H1 (cell line): ENCODE results near the gene TMED4. TPM values are rescaled to one million over a fixed set of nuclear protein-coding genes. Genes with fewer than 3 reads are reported as not detected.

Experiments used
- CTCF ChIA-PET: fragments of 300-600 bp; sonication (Branson Sonifier 250); formaldehyde crosslinking; loops from one replicate; lab custom pipeline; 2021; ENCODE audit not compliant: partially characterized antibody; lab: Charles Lee
- POLR2A ChIA-PET: fragments of 300-600 bp; sonication (Branson Sonifier 250); formaldehyde crosslinking; loops from one replicate; lab custom pipeline; 2021; ENCODE audit warnings: inconsistent platforms; ENCODE audit not compliant: partially characterized antibody; lab: Charles Lee
- DNase-seq, 2 experiments: peaks; one replicate each; pipeline versions ENCODE4 v3.0.0 to v3.0.0-alpha.2; 2010 to 2022; ENCODE audit warnings: low spot score in 2 of 2, low read depth in 1 of 2, mixed read lengths in 1 of 2
- FAIRE-seq: peaks from 2 replicates; lab custom pipeline; 2011; peaks lifted over from hg19 to GRCh38; lab: Jason Lieb, UNC
- H2AFZ ChIP-seq: 2 replicates; pipeline ENCODE4 v1.8.1; 2012; ENCODE audit warnings: low read length, inconsistent platforms
- H2AK5ac ChIP-seq: 2 replicates; pipeline ENCODE4 v1.6.1; 2013; ENCODE audit warnings: low read depth, low read length
- H2BK120ac ChIP-seq: replicated peaks from 2 replicates; pipeline ENCODE3; 2013; ENCODE audit warnings: low read depth, low read length, inconsistent platforms
- H2BK12ac ChIP-seq: 2 replicates; pipeline ENCODE4 v1.6.1; 2013; ENCODE audit warnings: low read depth, low read length
- H2BK15ac ChIP-seq: 2 replicates; pipeline ENCODE4 v1.6.1; 2013; ENCODE audit warnings: low read length
- H2BK20ac ChIP-seq: 2 replicates; pipeline ENCODE4 v1.6.1; 2013; ENCODE audit warnings: low read length
- H2BK5ac ChIP-seq: 2 replicates; pipeline ENCODE4 v1.6.1; 2013; ENCODE audit warnings: low read depth, low read length
- H3K14ac ChIP-seq: 2 replicates; pipeline ENCODE4 v1.6.1; 2013; ENCODE audit warnings: inconsistent platforms; ENCODE audit not compliant: insufficient read length
- H3K18ac ChIP-seq: 2 replicates; pipeline ENCODE4 v1.6.1; 2013; ENCODE audit warnings: low read length; ENCODE audit errors: extremely low read depth
- H3K23ac ChIP-seq: 2 replicates; pipeline ENCODE4 v1.6.1; 2013; ENCODE audit warnings: inconsistent platforms; ENCODE audit not compliant: insufficient read length
- H3K23me2 ChIP-seq: 2 replicates; pipeline ENCODE4 v1.6.1; 2013; ENCODE audit warnings: low read depth, low read length
- H3K27ac ChIP-seq: 2 replicates; pipeline ENCODE4 v1.6.1; 2011; ENCODE audit warnings: low read depth, low read length, inconsistent platforms
- H3K27me3 ChIP-seq, 4 experiments: replicated peaks in 1 of 4; 1 replicate in 1 of 4; 2 replicates in 3 of 4; pipeline versions ENCODE4 v1.6.1 to v1.8.1; 2011 to 2013; ENCODE audit warnings: low read length in 3 of 4, mild to moderate bottlenecking in 3 of 4, inconsistent platforms in 2 of 4, mixed read lengths in 2 of 4, moderate library complexity in 1 of 4; ENCODE audit not compliant: control insufficient read depth in 3 of 4, insufficient read depth in 3 of 4; ENCODE audit errors: extremely low read depth in 1 of 4
- H3K36me3 ChIP-seq, 4 experiments: 2 replicates each; pipeline versions ENCODE4 v1.6.1 to v1.8.1; 2011 to 2013; ENCODE audit warnings: mild to moderate bottlenecking in 4 of 4, low read length in 3 of 4, moderate library complexity in 2 of 4, control low read depth in 1 of 4, inconsistent platforms in 1 of 4; ENCODE audit not compliant: insufficient read depth in 4 of 4, control insufficient read depth in 2 of 4
- H3K4ac ChIP-seq: replicated peaks from 2 replicates; pipeline ENCODE3; 2013; ENCODE audit warnings: low read length, low read depth, mixed read lengths, inconsistent platforms; ENCODE audit not compliant: insufficient read length
- H3K4me1 ChIP-seq, 4 experiments: replicated peaks in 1 of 4; 1 replicate in 1 of 4; 2 replicates in 3 of 4; pipeline versions ENCODE4 v1.6.1 to v1.8.1; 2011 to 2013; ENCODE audit warnings: low read length in 3 of 4, inconsistent platforms in 2 of 4, mixed read lengths in 1 of 4; ENCODE audit not compliant: insufficient read depth in 4 of 4, control insufficient read depth in 3 of 4
- H3K4me2 ChIP-seq, 2 experiments: 2 replicates each; pipeline versions ENCODE4 v1.6.1 to v1.8.1; 2011 to 2013; ENCODE audit warnings: low read depth in 2 of 2, low read length in 2 of 2, control low read depth in 1 of 2, inconsistent platforms in 1 of 2, mild to moderate bottlenecking in 1 of 2; ENCODE audit not compliant: insufficient read depth in 1 of 2
- H3K4me3 ChIP-seq, 4 experiments: fragments of 200-600, 300-600 bp in 1 of 4; sonication (generic), shearing (Covaris generic), sonication (Bioruptor Twin) in 1 of 4; 2 replicates each; pipeline versions ENCODE4 v1.5.1 to v1.8.1; 2011 to 2016; ENCODE audit warnings: low read length in 4 of 4, low read depth in 3 of 4, control low read depth in 2 of 4, inconsistent platforms in 2 of 4, mild to moderate bottlenecking in 2 of 4, mixed read lengths in 1 of 4, moderate library complexity in 1 of 4; ENCODE audit not compliant: insufficient read depth in 2 of 4; ENCODE audit errors: extremely low read depth in 1 of 4
- H3K56ac ChIP-seq: replicated peaks from 2 replicates; pipeline ENCODE3; 2013; ENCODE audit warnings: low read depth, mild to moderate bottlenecking, mixed read lengths, low read length, inconsistent platforms; ENCODE audit not compliant: insufficient read length
- H3K79me1 ChIP-seq: 2 replicates; pipeline ENCODE4 v1.6.1; 2013; ENCODE audit warnings: low read depth, low read length, control low read depth
- H3K79me2 ChIP-seq, 2 experiments: 2 replicates each; pipeline versions ENCODE4 v1.6.1 to v1.8.1; 2012 to 2013; ENCODE audit warnings: low read length in 2 of 2, mild to moderate bottlenecking in 2 of 2, inconsistent platforms in 1 of 2; ENCODE audit not compliant: insufficient read depth in 2 of 2, control insufficient read depth in 1 of 2
- H3K9ac ChIP-seq, 4 experiments: replicated peaks in 1 of 4; 1 replicate in 1 of 4; 2 replicates in 3 of 4; pipeline versions ENCODE4 v1.6.1 to v1.8.1; 2011 to 2013; ENCODE audit warnings: low read depth in 3 of 4, low read length in 3 of 4, control low read depth in 2 of 4, mild to moderate bottlenecking in 2 of 4, moderate library complexity in 2 of 4, inconsistent platforms in 1 of 4; ENCODE audit errors: extremely low read depth in 1 of 4
- H3K9me3 ChIP-seq, 2 experiments: 2 replicates each; pipeline versions ENCODE4 v1.6.1 to v1.8.1; 2012 to 2013; ENCODE audit warnings: mild to moderate bottlenecking in 2 of 2, moderate library complexity in 2 of 2, control low read depth in 1 of 2, inconsistent platforms in 1 of 2, low read depth in 1 of 2, low read length in 1 of 2, mixed read lengths in 1 of 2; ENCODE audit not compliant: insufficient read depth in 2 of 2
- H4K20me1 ChIP-seq, 2 experiments: replicated peaks in 1 of 2; 2 replicates each; pipeline versions ENCODE3 to v1.8.1; 2011 to 2013; ENCODE audit warnings: inconsistent platforms in 2 of 2, low read length in 2 of 2, mild to moderate bottlenecking in 1 of 2; ENCODE audit not compliant: insufficient read depth in 2 of 2, control insufficient read depth in 1 of 2
- H4K5ac ChIP-seq: 2 replicates; pipeline ENCODE4 v1.6.1; 2013; ENCODE audit warnings: low read length, low read depth, mixed read lengths, inconsistent platforms; ENCODE audit not compliant: insufficient read length
- H4K8ac ChIP-seq: 2 replicates; pipeline ENCODE4 v1.8.0; 2013; ENCODE audit warnings: mild to moderate bottlenecking, moderate library complexity, low read length, inconsistent platforms; ENCODE audit not compliant: insufficient read depth; ENCODE audit errors: extremely low read depth
- H4K91ac ChIP-seq: replicated peaks from 2 replicates; pipeline ENCODE3; 2013; ENCODE audit warnings: low read length, mixed read lengths, inconsistent platforms; ENCODE audit not compliant: insufficient read length
- CHD1 ChIP-seq: IDR thresholded peaks from 2 replicates; pipeline ENCODE4 v1.6.1; 2012; ENCODE audit warnings: low read depth, low read length, improper control_type of control experiment
- EGR1 ChIP-seq: IDR thresholded peaks from 2 replicates; pipeline ENCODE4 v1.6.1; 2011; ENCODE audit warnings: low read depth, low read length, borderline replicate concordance
- EP300 ChIP-seq, 2 experiments: IDR thresholded peaks; 1 replicate in 1 of 2; 2 replicates in 1 of 2; pipeline ENCODE4 v1.6.1; 2011 to 2012; ENCODE audit warnings: low read depth in 2 of 2, low read length in 2 of 2, mild to moderate bottlenecking in 2 of 2, borderline replicate concordance in 1 of 2, inconsistent platforms in 1 of 2, moderate library complexity in 1 of 2
- FOSL1 ChIP-seq: IDR thresholded peaks from 2 replicates; pipeline ENCODE4 v1.6.1; 2011; ENCODE audit warnings: mild to moderate bottlenecking, low read depth, low read length, moderate library complexity; ENCODE audit not compliant: insufficient read depth
- HDAC6 ChIP-seq: IDR thresholded peaks from one replicate; pipeline ENCODE4 v1.7.1; 2012; ENCODE audit warnings: low read depth, mild to moderate bottlenecking, inconsistent platforms, low read length, moderate library complexity
- KDM4A ChIP-seq: IDR thresholded peaks from one replicate; pipeline ENCODE4 v1.7.1; 2012; ENCODE audit warnings: low read depth, mild to moderate bottlenecking, moderate library complexity, low read length, inconsistent platforms; ENCODE audit not compliant: severe bottlenecking
- KDM5A ChIP-seq: fragments of 200-600 bp; IDR thresholded peaks from 2 replicates; pipeline ENCODE4 v1.7.1; 2012; ENCODE audit warnings: mild to moderate bottlenecking, low read length, inconsistent platforms, mixed read lengths
- RFX5 ChIP-seq: IDR thresholded peaks from 2 replicates; pipeline ENCODE4 v1.6.1; 2011; ENCODE audit warnings: low read depth, low read length, improper control_type of control experiment, borderline replicate concordance
- SP2 ChIP-seq: IDR thresholded peaks from 2 replicates; pipeline ENCODE4 v1.6.1; 2012; ENCODE audit warnings: mild to moderate bottlenecking, low read length, inconsistent platforms
- SUZ12 ChIP-seq: fragments of 200-600 bp; sonication (generic); IDR thresholded peaks from 2 replicates; pipeline ENCODE4 v1.6.1; 2012; ENCODE audit warnings: mild to moderate bottlenecking, inconsistent platforms, low read length, moderate library complexity, mixed read lengths
- TEAD4 ChIP-seq: IDR thresholded peaks from 2 replicates; pipeline ENCODE4 v1.6.1; 2012; ENCODE audit warnings: low read depth, low read length, inconsistent platforms, mixed read lengths
- WGBS, 2 experiments: shearing (Covaris generic) in 1 of 2; methylation state at CpG; one replicate each; pipeline versions ENCODE4 v1.1.6 to v1.1.7; 2013 to 2015; ENCODE audit warnings: low lambda C conversion rate in 2 of 2, mixed read lengths in 2 of 2, inconsistent platforms in 1 of 2, low coverage in 1 of 2, missing lambda C conversion rate in 1 of 2; ENCODE audit not compliant: insufficient replicate concordance in 2 of 2, insufficient coverage in 1 of 2, insufficient read length in 1 of 2; ENCODE audit errors: extremely low coverage in 1 of 2, missing lambda C conversion rate in 1 of 2; 5-methylcytosine and 5-hydroxymethylcytosine counted together
- polyA plus RNA-seq, 7 experiments: library from polyadenylated mRNA; depleted of rRNA in 3 of 7; stranded (reverse) in 5 of 7; unstranded in 2 of 7; fragments of >200 nt in 5 of 7; fragments of 200-250 nt in 2 of 7; gene quantifications; 1 replicate in 5 of 7; 2 replicates in 1 of 7; 4 replicates in 1 of 7; pipeline versions ENCODE4 v1.2.1 to v1.2.3, GENCODE V29; 2011 to 2013; ENCODE audit warnings: missing spikeins in 2 of 7, mixed read lengths in 2 of 7
- total RNA-seq: library from RNA; stranded (reverse); fragmentation: NEBNext Ultra II Directional; extraction: Animal tissue kit (Norgen Biotek cat#: 25700); gene quantifications from 2 replicates; pipeline ENCODE4 v1.2.1, GENCODE V29; 2021
- TF ChIP-seq, protein P1 (sequence below): IDR thresholded peaks from 2 replicates; pipeline ENCODE4 v1.6.1; 2011; ENCODE audit warnings: low read depth, mild to moderate bottlenecking, low read length; ENCODE audit not compliant: insufficient read depth

Gene TMED4
- total and polyA plus RNA-seq, 2 of the 8 experiments (the other 6 are each of a cell fraction or from before 2014, with no cell fraction given): 44.9 to 76.7 TPM

DNA sequence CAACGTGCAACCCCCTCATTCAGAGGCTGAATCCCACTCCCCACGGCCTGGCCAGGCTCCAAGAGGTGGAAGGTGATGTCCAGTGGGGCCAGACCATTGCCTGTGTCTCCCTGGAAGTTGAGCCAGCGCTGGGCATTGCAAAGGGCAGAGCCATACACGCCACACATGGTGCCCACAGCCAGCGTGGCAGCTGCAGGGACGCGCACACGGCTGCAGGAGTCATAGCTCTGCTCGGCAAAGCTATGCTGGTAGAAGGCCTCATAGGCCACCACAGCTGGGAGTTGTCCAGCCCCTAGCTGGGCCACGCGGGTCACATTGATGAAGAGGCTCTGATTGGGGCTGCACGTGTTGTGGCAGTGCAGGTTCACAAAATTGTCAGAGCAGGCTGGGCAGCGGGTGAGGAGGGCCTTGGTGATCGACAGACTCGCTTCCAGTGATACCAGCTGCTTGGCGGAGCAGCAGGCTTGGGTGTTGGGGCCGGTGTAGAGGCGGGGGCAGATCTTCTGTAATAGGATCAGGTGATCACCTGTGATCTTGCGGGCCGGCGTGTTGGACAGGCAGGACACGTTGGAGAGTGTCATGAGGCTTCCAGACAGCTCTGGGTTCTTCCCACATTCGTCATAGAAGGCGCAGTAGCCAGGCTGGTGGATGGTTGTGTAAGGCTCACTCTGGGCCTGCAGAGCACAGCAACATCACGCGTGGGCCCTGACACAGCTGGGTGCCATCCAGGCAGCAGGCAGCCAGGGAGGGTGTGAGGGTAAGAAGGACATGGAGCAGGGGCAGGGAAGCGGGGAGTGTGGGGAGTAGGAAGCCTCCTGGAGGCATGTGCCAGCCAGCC, 42.1 kb downstream of the TMED4 start:
- POLR2A ChIA-PET: interaction anchor here (0.9 kb wide), 1 partner anchor 26 kb away, joined by 3 read pairs; no protein-coding TSS in a partner anchor
- WGBS, 2 experiments: 90% methylated on average over 27 of the region's 27 CpGs; no CpG with 5 or more reads in 1 of the 2 experiments
- H4K5ac ChIP-seq: no peak overlapping the region
- no peak for TF ChIP-seq RFX5
- no peak for TF ChIP-seq HDAC6
- no peak for TF ChIP-seq SUZ12
- TF ChIP-seq SP2: no peak
- TF ChIP-seq KDM5A: no peak
- TF ChIP-seq KDM4A: no peak
- TF ChIP-seq EGR1: no peak
- TF ChIP-seq EP300 (IDR thresholded peaks at IDR 0.05; ENCODE audit: borderline replicate concordance in 1 of 2, low read depth in 2 of 2, low read length in 2 of 2): no peak
- TF ChIP-seq CHD1: no peak
- TF ChIP-seq, protein P1, sequence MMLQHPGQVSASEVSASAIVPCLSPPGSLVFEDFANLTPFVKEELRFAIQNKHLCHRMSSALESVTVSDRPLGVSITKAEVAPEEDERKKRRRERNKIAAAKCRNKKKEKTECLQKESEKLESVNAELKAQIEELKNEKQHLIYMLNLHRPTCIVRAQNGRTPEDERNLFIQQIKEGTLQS: no peak
- TF ChIP-seq TEAD4: no peak
- TF ChIP-seq FOSL1: no peak

More for the DNA sequence above, 42.1 kb downstream of the TMED4 start:
- Histone ChIP-seq H3K23me2 (no peaks in the 10 kb centered on the region), H2BK15ac (no peak overlapping the region), H3K79me2 (no peaks in the 10 kb centered on the region), H2BK120ac (no peak overlapping the region), H3K18ac (no peak overlapping the region; the same call in 1 of the 2 replicates), H4K91ac (no peak overlapping the region), H2BK20ac (no peak overlapping the region), H3K4ac (no peak overlapping the region), H3K56ac (no peak overlapping the region), H3K36me3 (no peaks in the 10 kb centered on the region), H3K23ac (no peak overlapping the region), H3K27ac (no peak overlapping the region), H3K14ac (no peak overlapping the region), H2AK5ac (no peak overlapping the region), H3K9ac (no peak overlapping the region), H4K20me1 (no peaks in the 10 kb centered on the region), H3K4me3 (no peak overlapping the region), H2BK12ac (no peak overlapping the region; the same call in 1 of the 2 replicates), H3K79me1 (no peaks in the 10 kb centered on the region), H3K4me2 (no peak overlapping the region), H3K4me1 (no peaks in the 10 kb centered on the region), H3K27me3 (no peaks in the 10 kb centered on the region), H3K9me3 (no peaks in the 10 kb centered on the region), H2BK5ac (no peak overlapping the region), H4K8ac (no peak overlapping the region), H2AFZ (no peak overlapping the region)
- CTCF ChIA-PET: interaction anchor here (0.7 to 10.0 kb wide), 2 partner anchors 24 to 132 kb away, joined by 3 to 98 read pairs; no protein-coding TSS in a partner anchor
- DNase-seq (no peak), FAIRE-seq (no peak)
